Measurements from ENCODE around the gene LGALS3BP.

DNA sequence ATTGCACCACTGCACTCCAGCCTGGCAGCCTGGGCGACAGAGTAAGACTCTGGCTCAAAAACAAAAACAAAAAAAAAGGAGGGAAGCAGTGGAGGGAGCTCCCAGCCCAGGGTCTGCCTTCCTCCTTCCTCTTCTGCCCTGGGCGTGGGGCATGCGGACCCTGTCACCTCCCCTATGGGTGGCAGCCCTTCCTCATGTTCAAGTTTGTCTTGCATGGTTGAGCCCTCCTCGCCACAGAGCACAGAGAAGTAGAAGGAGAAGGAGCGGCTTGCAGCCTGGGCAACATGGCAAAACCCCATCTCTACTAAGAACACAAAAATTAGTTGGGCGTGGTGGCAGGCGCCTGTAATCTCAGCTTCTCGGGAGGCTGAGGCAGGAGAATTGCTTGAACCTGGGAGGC is 33.1 kb downstream of the LGALS3BP start:
- TF ChIP-seq, protein P1, sequence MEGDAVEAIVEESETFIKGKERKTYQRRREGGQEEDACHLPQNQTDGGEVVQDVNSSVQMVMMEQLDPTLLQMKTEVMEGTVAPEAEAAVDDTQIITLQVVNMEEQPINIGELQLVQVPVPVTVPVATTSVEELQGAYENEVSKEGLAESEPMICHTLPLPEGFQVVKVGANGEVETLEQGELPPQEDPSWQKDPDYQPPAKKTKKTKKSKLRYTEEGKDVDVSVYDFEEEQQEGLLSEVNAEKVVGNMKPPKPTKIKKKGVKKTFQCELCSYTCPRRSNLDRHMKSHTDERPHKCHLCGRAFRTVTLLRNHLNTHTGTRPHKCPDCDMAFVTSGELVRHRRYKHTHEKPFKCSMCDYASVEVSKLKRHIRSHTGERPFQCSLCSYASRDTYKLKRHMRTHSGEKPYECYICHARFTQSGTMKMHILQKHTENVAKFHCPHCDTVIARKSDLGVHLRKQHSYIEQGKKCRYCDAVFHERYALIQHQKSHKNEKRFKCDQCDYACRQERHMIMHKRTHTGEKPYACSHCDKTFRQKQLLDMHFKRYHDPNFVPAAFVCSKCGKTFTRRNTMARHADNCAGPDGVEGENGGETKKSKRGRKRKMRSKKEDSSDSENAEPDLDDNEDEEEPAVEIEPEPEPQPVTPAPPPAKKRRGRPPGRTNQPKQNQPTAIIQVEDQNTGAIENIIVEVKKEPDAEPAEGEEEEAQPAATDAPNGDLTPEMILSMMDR (IDR thresholded peaks at IDR 0.05) = no peak
- no peak for TF ChIP-seq POLR2A (IDR thresholded peaks at IDR 0.05)
- no peak for TF ChIP-seq POLR2AphosphoS5 (IDR thresholded peaks at IDR 0.05; ENCODE audit: insufficient read depth in 1 of 2, low read depth in 1 of 2)
